Activated CD8-positive, alpha-beta memory T cell treated with anti-CD3 and anti-CD28 coated beads, Interleukin-2, amount 50 U/mL, for 4 hours (primary cell): ENCODE results near the gene KRTAP19-2.
"Not testable (repeated sequence)": the region's sequence is repeated elsewhere in the genome, so short reads cannot be mapped to it uniquely, and the experiment has no call there.

Experiments
- DNase-seq: peaks from one replicate; pipeline ENCODE4 v3.0.0-alpha.2; 2020

Gene KRTAP19-2, protein sequence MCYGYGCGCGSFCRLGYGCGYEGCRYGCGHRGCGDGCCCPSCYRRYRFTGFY

DNA sequence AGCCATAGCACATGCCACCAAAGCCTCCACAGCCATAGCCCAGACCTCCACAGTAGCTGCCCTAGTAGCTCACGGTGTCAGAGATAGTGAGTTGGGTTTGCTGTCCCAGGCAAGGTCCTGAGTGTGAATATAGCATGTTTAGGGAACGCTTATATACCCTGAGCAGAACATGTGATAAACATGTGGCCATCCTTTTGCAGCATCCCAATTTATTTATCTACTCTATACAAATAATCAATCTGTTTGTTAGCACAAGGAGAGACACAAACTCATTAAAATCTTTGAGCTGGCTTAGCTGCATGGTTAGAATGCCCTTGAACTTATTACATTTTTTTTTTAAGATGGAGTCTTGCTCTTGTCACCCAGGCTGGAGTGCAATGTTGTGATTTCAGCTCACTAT is at the start of gene KRTAP19-2:
TSS of gene KRTAP19-2 (minus strand) at position 101 of the 400 bp plus-strand sequence. CDS start at position 13, 88 bp downstream.
- no peak for DNase-seq

GRCh38 chr21:30518876-30519275 is 31.6 kb upstream of the KRTAP19-2 start:
- no peak for DNase-seq

- no peak for DNase-seq
Measured at GRCh38 chr21:30515681-30516080, 28.4 kb upstream of the KRTAP19-2 start.

GRCh38 chr21:30505621-30506205 is 18.5 kb upstream of the KRTAP19-2 start:
- not testable (repeated sequence) for DNase-seq

DNA sequence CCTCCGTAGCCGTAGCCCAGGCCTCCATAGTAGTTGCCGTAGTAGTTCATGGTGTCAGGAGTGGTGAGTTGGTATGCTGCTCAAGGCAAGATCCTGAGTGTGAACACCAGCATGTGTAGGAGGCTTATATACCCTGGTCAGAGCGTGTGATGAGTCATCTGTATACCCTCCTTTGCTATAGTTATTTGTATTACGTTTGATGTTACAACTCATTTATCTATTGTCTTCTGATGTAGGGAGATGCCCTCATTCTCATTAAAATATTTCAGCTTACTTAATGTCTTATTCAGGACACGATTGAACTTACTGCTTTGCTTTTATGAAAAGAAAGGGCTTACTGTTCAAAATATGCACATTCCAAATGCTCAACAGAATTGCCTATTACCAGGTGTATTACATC is 14.8 kb upstream of the KRTAP19-2 start, which contains the start of gene KRTAP19-5:
TSS of gene KRTAP19-5 (minus strand) at position 101 of the 400 bp plus-strand sequence. CDS start at position 50, 51 bp downstream.
- no peak for DNase-seq

GRCh38 chr21:30497065-30497464 is 9.8 kb upstream of the KRTAP19-2 start, which contains the start of gene KRTAP19-4:
KRTAP19-4 (minus strand) TSS chr21:30497165; CDS start chr21:30497110, 55 bp downstream.
- no peak for DNase-seq

DNA sequence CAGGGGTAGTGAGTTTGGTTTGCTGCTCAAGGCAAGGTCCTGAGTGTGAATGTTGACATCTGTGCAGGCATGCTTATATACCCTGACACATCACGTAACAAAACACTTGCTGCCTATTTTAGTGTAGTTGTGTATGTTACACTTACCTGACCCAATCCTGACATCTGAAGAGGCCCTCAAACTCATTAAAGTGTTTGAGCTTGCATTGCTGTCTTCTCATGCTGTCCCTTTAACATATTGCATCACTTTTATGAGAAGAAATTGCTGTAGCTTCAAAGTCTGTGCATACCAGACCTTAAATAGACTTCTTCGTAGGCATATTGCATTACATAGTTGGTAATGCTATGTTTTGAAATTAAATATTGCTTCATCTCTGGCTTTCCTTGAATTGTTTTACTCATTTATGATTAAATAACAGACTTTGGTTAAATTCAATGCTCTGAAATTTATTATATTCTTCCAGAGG is 4.8 kb upstream of the KRTAP19-2 start, which contains the start of gene KRTAP19-3:
TSS of gene KRTAP19-3 (minus strand) at position 51 of the 466 bp plus-strand sequence. CDS start 56 bp downstream, outside the sequence.
- no peak for DNase-seq

GRCh38 chr21:30486180-30486579 is 1.1 kb downstream of the KRTAP19-2 start:
- no peak for DNase-seq

- no peak for DNase-seq
Measured at GRCh38 chr21:30482130-30482529, 5.1 kb downstream of the KRTAP19-2 start.

DNA sequence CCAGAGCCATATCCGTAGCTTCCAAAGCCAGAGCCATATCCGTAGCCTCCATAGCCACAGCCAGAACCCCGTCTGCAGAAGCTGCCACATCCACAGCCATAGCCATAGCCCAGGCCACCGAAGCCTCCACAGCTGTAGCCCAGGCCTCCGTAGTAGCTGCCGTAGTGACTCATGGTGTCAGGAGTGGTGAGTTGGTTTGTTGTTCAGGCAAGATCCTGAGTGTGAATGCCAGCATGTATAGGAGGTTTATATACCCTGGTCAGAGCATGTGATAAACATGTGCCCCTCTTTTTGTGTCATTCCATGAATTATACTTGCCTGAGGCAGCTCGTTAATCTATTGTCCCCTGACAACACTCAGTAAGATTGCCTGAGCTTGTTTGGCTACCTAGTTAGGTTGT is 7.1 kb downstream of the KRTAP19-2 start, which contains the start of gene KRTAP19-1:
TSS of gene KRTAP19-1 (minus strand) at position 223 of the 400 bp plus-strand sequence. CDS start at position 173, 50 bp downstream.
- DNase-seq = no peak

GRCh38 chr21:30479259-30479658 is 8.0 kb downstream of the KRTAP19-2 start:
- no peak for DNase-seq

DNA sequence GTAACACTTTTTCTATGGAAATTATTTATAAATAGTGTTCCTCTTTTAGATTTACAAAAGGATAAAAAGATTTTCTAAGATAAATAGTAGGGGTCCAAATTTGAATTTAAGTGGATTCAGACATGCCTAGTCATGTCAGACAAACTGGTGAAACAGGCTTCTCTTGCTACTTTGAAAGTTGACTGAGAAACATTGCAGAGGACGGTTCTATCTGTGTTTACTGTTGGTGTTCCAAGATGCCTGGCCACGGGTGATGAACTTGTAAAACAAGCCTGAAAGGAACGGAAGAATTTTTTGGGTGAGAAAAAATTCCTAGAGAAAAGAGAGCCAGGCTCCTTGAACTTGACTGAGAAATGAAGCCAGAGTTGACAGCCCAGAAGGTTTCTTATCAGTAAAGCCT is 9.2 kb downstream of the KRTAP19-2 start:
- DNase-seq = no peak

DNA sequence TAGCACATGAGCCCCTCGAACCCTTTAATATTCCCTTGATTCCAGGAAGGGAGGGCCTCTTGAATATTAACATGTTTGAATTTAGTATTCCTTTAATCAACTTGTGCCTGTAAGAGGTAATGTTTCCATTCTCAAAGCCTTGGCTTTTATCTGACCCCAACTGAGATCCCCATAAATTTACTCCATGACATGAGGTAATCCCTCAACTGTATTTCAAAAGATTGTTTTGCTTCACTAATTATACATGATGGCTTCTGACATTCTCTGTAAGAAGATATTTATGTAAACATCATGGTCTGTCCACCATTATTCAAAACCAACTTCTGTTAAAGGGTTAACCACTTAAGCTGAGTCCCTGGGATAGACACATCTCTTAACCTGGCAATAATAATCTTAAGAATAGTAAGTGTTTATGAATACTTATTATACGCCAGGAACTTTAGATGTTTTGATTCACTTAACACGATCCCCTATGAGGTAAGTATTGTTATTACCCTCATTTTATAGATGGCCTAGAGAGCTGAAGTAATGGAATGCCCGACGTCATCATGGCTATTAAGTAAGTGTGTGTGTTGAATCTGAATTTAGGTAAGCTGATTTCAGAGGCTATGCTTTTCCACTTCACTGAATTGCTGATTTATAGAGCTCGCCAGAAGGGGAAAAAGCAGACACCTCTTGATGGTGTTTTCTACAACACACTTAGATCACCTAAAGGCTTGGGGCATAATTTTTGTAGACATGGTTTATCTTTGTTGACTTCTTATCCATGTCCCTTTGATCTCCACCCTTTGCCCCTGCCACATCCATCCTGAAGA is 18.1 kb downstream of the KRTAP19-2 start:
- DNase-seq = no peak

GRCh38 chr21:30463713-30464112 is 23.5 kb downstream of the KRTAP19-2 start:
- DNase-seq = no peak

- DNase-seq = no peak
Measured at GRCh38 chr21:30448514-30448913, 38.7 kb downstream of the KRTAP19-2 start.

DNA sequence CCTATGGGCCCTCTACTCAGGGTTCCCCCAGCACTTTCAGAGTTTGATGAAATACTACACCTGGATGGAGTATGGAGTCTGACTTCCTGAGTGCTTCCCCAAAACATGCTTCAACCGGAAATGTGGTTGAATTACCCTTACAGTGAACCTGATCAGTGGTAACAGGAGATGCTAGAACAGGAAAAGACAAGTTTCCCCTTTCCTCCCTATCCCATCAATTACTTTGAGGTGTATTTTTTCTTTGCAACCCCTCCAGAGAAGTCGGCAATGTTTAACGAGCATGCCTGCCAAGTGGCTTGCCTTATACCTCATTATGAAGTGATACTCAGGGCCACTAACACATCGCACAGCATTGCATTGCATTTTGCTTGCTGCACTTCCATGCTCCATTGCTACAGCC is 40.2 kb downstream of the KRTAP19-2 start:
- no peak for DNase-seq

DNA sequence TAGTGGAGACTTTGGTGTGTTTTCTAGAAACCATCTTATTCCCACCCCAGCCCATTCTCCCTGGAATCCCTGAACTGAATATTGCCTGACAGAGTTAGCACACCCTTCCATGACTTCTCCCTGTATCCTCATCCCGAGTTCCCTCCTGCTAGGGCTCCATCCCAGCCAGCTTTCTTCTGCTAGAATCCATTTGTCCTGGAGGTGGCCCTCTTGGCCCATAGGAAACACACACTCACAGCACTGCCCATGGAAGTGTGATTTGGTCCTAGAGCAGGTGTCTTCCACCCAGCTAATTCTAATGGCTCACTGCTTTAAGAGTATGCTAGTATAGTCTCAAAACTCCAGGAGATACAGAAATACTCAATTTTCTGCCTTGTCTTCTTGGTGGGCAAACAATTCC is 43.0 kb downstream of the KRTAP19-2 start:
- no peak for DNase-seq

DNA sequence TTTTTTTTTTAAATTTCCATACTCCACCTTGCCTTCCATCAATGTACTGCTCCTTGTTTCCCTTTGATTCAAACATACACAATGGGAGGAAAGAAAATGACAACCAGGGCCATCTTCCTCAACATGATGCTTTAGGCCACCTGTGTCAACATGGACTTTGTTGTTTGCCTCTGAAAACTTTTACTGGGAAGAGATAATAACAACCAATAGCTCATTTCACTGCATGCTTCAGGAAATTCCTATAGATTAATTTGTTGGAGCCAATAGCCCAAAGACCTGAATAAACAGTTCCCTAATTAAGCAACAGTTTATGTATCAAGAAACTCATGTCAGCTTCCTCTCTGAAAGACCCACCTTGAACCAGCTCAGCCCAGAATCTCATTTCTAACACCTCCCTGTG is 44.0 kb downstream of the KRTAP19-2 start:
- no peak for DNase-seq

DNA sequence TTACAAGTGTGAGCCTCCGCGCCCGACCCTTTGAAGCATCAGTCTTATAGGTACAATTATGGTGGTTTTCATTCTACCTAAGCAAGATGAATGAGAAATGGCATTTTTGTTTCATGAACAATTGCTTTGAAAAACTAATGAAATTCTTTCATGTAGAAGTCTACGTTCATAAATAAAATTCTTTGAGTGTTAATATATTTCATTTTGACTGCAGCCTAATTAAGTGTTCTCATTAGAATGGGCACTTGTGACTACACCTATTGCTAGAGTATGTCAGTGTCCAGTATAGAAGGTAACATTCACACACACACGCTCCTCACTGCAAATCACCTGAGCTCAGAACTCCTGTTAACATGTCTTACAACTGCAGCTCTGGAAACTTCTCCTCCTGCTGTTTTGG is 47.3 kb downstream of the KRTAP19-2 start, which contains the start of gene KRTAP15-1:
TSS of gene KRTAP15-1 (plus strand) at position 301 of the 400 bp plus-strand sequence. CDS start at position 354, 53 bp downstream.
- DNase-seq = no peak
